Right lobe of liver (tissue), 6 donors: ENCODE results near the gene DRC7. TPM values are rescaled to one million over a fixed set of nuclear protein-coding genes. Genes with fewer than 3 reads are reported as not detected.

Experiments
- ATAC-seq, 4 donors: fragments of 200-7000 bp; cut with Tn5 transposase; one replicate each; pipeline ENCODE4 v1.9.1; 2020; ENCODE audit warnings: mild to moderate bottlenecking in 4 of 4, moderate library complexity in 4 of 4
- DNase-seq, 3 donors: peaks; one replicate each; pipeline ENCODE4 v3.0.0-alpha.2; 2020
- H3K27ac ChIP-seq, 3 donors: fragments of 200-600 bp; one replicate each; pipeline ENCODE4 v1.8.0; 2022
- H3K27me3 ChIP-seq, 2 donors: fragments of 200-600 bp; one replicate each; pipeline ENCODE4 v1.8.0; 2022
- H3K36me3 ChIP-seq, 4 donors: fragments of 200-600 bp; sonication (generic) in 1 of 4; one replicate each; pipeline versions ENCODE4 v1.5.1 to v1.8.0; 2017 to 2022; ENCODE audit warnings: control low read depth in 1 of 4
- H3K4me1 ChIP-seq, 4 donors: fragments of 200-600 bp; sonication (generic) in 1 of 4; one replicate each; pipeline versions ENCODE4 v1.5.1 to v1.8.0; 2017 to 2022; ENCODE audit warnings: control low read depth in 1 of 4
- H3K4me3 ChIP-seq, 3 donors: fragments of 200-600 bp; one replicate each; pipeline ENCODE4 v1.8.0; 2022
- H3K9me3 ChIP-seq, 4 donors: fragments of 200-600 bp; sonication (generic) in 1 of 4; one replicate each; pipeline versions ENCODE4 v1.5.1 to v1.8.0; 2017 to 2022; ENCODE audit warnings: control low read depth in 1 of 4
- CTCF ChIP-seq, 4 donors: fragments of 200-600 bp in 3 of 4; fragments of 450-650 bp in 1 of 4; IDR thresholded peaks; one replicate each; pipeline versions ENCODE4 v1.5.1 to v1.8.0; 2016 to 2022; ENCODE audit warnings: antibody characterized with exemption in 4 of 4, mild to moderate bottlenecking in 2 of 4
- POLR2A ChIP-seq: fragments of 450-650 bp; IDR thresholded peaks from one replicate; pipeline ENCODE4 v1.6.1; 2017; ENCODE audit warnings: antibody characterized with exemption, mild to moderate bottlenecking
- WGBS: methylation state at CpG from one replicate; pipeline ENCODE4 v1.1.6; 2018; ENCODE audit warnings: low coverage, low lambda C conversion rate; ENCODE audit not compliant: insufficient coverage; ENCODE audit errors: missing lambda C conversion rate; 5-methylcytosine and 5-hydroxymethylcytosine counted together
- intact Hi-C, 2 donors: fragments of 100-400 bp; cut with DNase I; formaldehyde crosslinking; loops; one replicate each; pipeline versions ENCODE4 v1.11.2 to v1.14.1; 2022
- total RNA-seq, 6 experiments: library from RNA; depleted of rRNA in 2 of 6; stranded (reverse); fragments of >200 nt in 2 of 6; fragmentation: NEBNext Ultra II Directional in 3 of 6; extraction: Animal tissue kit (Norgen Biotek cat#: 25700) in 3 of 6; gene quantifications; one replicate each; pipeline versions ENCODE4 v1.1.0 to v1.2.4, GENCODE V29; 2016 to 2023
- donor health status: DM: no; HTN: yes; CAD: no.
- donor health status: DM: no; HTN: no; CAD: no.
- donor health status: DM: no; HTN: no; CAD: no.
- donor health status: DM: no; HTN: yes; CAD: no.
- donor health status: DM: no; HTN: yes; CAD: no.

The DRC7 gene
- total RNA-seq, 6 experiments from 2014 or later: 0.06 to 0.37 (median 0.19) TPM

DNA sequence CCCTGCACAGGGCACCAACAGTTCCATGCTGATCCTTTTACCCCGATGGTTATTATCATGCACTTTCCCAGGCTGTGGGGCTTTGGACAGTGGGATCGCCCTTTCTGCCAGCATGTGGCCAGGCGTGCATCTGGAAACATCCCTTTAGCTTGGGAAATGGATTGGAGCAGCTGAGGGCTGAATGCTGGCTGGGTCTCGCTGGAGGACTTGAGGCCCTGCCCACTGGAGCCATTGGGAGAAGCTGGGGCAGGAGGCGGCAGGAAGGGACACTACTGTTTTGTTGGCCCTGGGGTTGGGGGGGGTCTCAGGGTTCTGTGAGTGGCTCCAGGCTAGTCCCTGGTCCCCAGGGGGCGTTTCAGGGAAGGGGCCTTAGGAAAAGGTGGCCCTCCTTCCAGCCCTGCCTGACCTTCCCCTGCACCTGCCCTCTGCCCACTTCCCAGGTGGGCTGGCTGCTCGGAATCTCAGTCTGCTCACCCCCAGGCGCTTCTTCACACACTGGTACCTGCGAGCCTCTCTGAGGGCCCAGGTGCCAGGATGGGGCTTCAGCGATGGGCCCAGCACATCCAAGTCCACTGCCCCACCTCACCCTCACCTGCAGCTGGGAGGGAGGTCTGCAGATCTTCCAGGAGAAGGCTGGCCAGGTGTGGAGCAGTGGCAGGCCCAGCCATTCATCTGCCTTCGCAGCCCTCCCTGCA lies 28.1 kb upstream of the DRC7 start:
- 92% methylated on average over 2 of the region's 11 CpGs for WGBS
- no peak for ATAC-seq
- Histone ChIP-seq H3K4me3 (no peak overlapping the region), H3K36me3 (no peaks in the 10 kb centered on the region), H3K27me3 (no peaks in the 10 kb centered on the region), H3K9me3 (no peaks in the 10 kb centered on the region), H3K27ac (peak overlapping the region in 1 of 3 donors; percentile 74), H3K4me1 (peaks cover 0 to 12% (median 4%) of the 10 kb centered on the region in 4 donors)
- TF ChIP-seq POLR2A (no peak), CTCF (IDR thresholded peaks at IDR 0.05) (no peak)
- no peak for DNase-seq
- intact Hi-C loops: no loop called here

GRCh38 chr16:57667048-57667525 lies 27.5 kb upstream of the DRC7 start:
- TF ChIP-seq CTCF (IDR thresholded peaks at IDR 0.05) (no peak), POLR2A (no peak)
- intact Hi-C loops: no loop called here
- Histone ChIP-seq H3K4me1 (peaks cover 0 to 12% (median 4%) of the 10 kb centered on the region in 4 donors), H3K4me3 (no peak overlapping the region), H3K27me3 (no peaks in the 10 kb centered on the region), H3K9me3 (no peaks in the 10 kb centered on the region), H3K27ac (peak overlapping the region in 1 of 3 donors; percentile 74), H3K36me3 (no peaks in the 10 kb centered on the region)
- no peak for DNase-seq
- ATAC-seq: no peak
- WGBS: no CpG with 5 or more reads among the region's 5 CpGs

DNA sequence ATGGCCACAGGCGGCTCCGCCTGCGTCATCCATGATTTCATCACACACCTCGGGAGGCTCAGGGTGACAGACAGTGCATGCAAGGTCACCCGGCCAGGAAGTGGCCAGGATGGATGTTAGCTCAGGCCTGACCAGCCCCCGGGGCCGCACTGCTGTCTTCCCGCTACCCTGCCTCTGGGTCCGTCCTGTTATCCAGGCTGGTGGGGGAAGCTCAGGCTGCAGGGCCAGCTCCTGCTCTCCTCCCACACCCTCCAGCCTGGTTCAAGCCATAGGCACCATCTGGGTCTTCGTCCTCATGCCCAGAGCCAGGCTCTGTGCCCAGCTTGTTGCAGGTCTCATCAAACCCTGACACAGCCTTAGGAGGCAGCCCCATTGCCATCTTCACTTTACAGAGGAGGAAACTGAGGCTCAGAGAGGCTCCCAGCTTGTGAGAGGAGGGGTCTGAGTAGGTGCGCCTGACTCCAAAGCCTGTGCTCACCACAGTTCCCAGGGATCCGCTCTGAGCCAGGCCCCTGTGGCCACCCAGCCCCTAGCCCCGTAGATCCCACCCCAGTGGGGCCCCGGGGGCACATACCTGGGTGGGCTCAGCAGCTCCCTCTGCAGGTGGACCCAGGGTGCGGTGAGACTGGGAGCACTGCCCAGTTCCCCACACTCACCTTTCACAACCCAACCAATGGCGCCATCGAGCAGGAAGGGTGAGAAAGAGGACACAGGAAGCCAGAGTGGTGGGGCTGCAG lies 26.9 kb upstream of the DRC7 start:
- H3K27ac ChIP-seq: peak overlapping the region; percentile 13 to 74 (median 27)
- H3K4me3 ChIP-seq: no peak overlapping the region
- peak; percentile 82 to 93 (median 85) for DNase-seq
- H3K4me1 ChIP-seq: peaks cover 0 to 12% (median 4%) of the 10 kb centered on the region in 4 donors
- no peaks in the 10 kb centered on the region for H3K9me3 ChIP-seq
- intact Hi-C loops: no loop called here
- WGBS: no CpG with 5 or more reads among the region's 17 CpGs
- H3K36me3 ChIP-seq: no peaks in the 10 kb centered on the region
- TF ChIP-seq POLR2A (peak; percentile 41), CTCF (IDR thresholded peaks at IDR 0.05) (peak in 3 of 4 donors; percentile 16 to 40 (median 38))
- H3K27me3 ChIP-seq: no peaks in the 10 kb centered on the region
- peak; percentile 82 to 92 (median 87) for ATAC-seq

- WGBS: no CpG with 5 or more reads among the region's 11 CpGs
- H3K4me3 ChIP-seq: no peak within 1 kb of the TSS
- no peak for DNase-seq
These were observed 26.4 kb upstream of the DRC7 start, which contains the start of gene ADGRG3 for GRCh38 chr16:57668263-57668571. TSS of gene ADGRG3 (plus strand) at chr16:57668306. CDS start at chr16:57668348, 42 bp downstream.

More at GRCh38 chr16:57668263-57668571, 26.4 kb upstream of the DRC7 start, which contains the start of gene ADGRG3:
- H3K27ac ChIP-seq: peak within 1 kb of the TSS; percentile 13 to 74 (median 27)
- peaks cover 0 to 12% (median 4%) of the 10 kb centered on the region in 4 donors for H3K4me1 ChIP-seq
- no peak for ATAC-seq
- TF ChIP-seq CTCF (IDR thresholded peaks at IDR 0.05): no peak
- TF ChIP-seq POLR2A: no peak
- H3K36me3 ChIP-seq: no peaks in the 10 kb centered on the region
- H3K27me3 ChIP-seq: no peaks in the 10 kb centered on the region
- intact Hi-C loops: no loop called here
- no peaks in the 10 kb centered on the region for H3K9me3 ChIP-seq
